ENCODE results near the gene SMIM31.

The SMIM31 gene

GRCh38 chr4:164815711-164816110, 61.8 kb downstream of the SMIM31 start:
- no peak overlapping the region for H3K9ac ChIP-seq (ENCODE audit: low read depth in 1 of 2, low read length in 2 of 2)

DNA sequence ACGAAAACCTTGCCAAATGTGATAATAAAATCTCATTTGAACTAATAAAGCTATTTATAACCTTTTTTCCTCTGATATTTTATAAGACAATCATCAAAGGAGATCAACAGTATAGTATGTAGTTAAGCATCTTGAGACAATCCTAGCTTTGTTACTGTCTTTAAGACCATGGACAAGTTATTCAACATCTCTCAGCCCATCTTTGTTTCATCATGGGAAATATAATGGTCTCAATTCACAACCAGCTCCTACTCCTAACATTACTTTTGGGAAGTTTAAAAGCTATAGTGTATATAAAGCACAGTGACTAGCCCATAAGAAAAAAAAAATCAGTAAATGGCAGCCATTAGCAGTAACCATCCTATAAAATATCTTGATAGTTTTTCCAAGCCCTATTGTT, 65.4 kb downstream of the SMIM31 start:
- Histone ChIP-seq H3K9ac (ENCODE audit: low read depth in 1 of 2, low read length in 2 of 2) (no peak overlapping the region), H3K27me3 (ENCODE audit: control insufficient read depth in 2 of 2, insufficient read depth in 2 of 2, low read length in 2 of 2) (no peaks in the 10 kb centered on the region), H3K4me1 (ENCODE audit: control insufficient read depth in 2 of 2, insufficient read depth in 2 of 2, low read length in 2 of 2) (no peaks in the 10 kb centered on the region), H3K36me3 (ENCODE audit: control insufficient read depth in 2 of 2, insufficient read depth in 2 of 2, low read length in 2 of 2) (no peaks in the 10 kb centered on the region), H3K9me3 (ENCODE audit: control insufficient read depth in 2 of 2, low read length in 2 of 2) (no peaks in the 10 kb centered on the region), H3K27ac (ENCODE audit: low read depth in 2 of 2, low read length in 2 of 2) (no peak overlapping the region), H3K4me3 (ENCODE audit: low read length in 2 of 2) (no peak overlapping the region)

More at GRCh38 chr4:164815711-164816110, 61.8 kb downstream of the SMIM31 start:
- H3K27ac ChIP-seq (ENCODE audit: low read depth in 2 of 2, low read length in 2 of 2), result no peak overlapping the region
- no peak overlapping the region for H3K4me3 ChIP-seq (ENCODE audit: low read length in 2 of 2)
- H3K9me3 ChIP-seq (ENCODE audit: control insufficient read depth in 2 of 2, low read length in 2 of 2), result no peaks in the 10 kb centered on the region
- no peaks in the 10 kb centered on the region for H3K4me1 ChIP-seq (ENCODE audit: control insufficient read depth in 2 of 2, insufficient read depth in 2 of 2, low read length in 2 of 2)
- H3K36me3 ChIP-seq (ENCODE audit: control insufficient read depth in 2 of 2, insufficient read depth in 2 of 2, low read length in 2 of 2), result no peaks in the 10 kb centered on the region
- no peaks in the 10 kb centered on the region for H3K27me3 ChIP-seq (ENCODE audit: control insufficient read depth in 2 of 2, insufficient read depth in 2 of 2, low read length in 2 of 2)

DNA sequence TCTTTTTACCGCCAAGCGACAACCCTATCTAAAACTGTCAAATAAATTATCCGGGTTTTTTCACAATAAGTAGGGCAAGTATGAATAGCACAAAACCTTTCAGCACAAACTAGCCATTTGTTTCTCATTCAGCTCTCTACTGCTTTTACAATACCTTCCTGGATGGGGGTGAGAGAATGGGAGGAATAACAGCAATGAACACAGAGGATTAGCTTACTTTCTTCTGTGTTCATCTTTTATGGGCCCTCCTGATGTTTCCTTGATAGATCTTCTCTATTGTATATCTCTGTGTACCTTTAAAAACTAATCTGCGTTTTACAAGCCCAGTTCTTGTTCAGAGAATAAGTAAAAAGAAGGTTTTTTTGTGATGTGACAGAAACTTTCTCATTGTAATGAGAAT, 67.8 kb downstream of the SMIM31 start:
- Histone ChIP-seq H3K9ac (ENCODE audit: low read depth in 1 of 2, low read length in 2 of 2) (no peak overlapping the region), H3K4me3 (ENCODE audit: low read length in 2 of 2) (no peak overlapping the region), H3K9me3 (ENCODE audit: control insufficient read depth in 2 of 2, low read length in 2 of 2) (no peaks in the 10 kb centered on the region), H3K27ac (ENCODE audit: low read depth in 2 of 2, low read length in 2 of 2) (no peak overlapping the region), H3K27me3 (ENCODE audit: control insufficient read depth in 2 of 2, insufficient read depth in 2 of 2, low read length in 2 of 2) (no peaks in the 10 kb centered on the region), H3K36me3 (ENCODE audit: control insufficient read depth in 2 of 2, insufficient read depth in 2 of 2, low read length in 2 of 2) (no peaks in the 10 kb centered on the region), H3K4me1 (ENCODE audit: control insufficient read depth in 2 of 2, insufficient read depth in 2 of 2, low read length in 2 of 2) (no peaks in the 10 kb centered on the region)

DNA sequence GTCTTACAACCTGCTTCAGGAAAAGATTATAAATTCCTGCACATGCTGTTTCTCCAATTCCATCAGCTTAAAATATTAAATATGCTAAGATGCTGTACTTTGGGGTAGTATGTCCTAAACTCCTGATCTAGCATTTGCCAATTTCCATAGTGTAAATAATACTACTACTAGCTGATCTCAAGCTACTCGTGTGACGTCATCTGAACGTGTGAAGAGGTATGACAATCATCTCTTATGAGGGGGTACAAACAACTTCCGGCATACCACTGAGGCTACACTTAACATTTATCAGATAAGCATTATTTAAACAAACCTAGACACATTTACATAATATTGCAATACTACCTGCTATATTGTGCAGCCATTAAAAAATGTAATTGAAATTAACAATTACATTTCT, 70.7 kb downstream of the SMIM31 start:
- Histone ChIP-seq H3K27ac (ENCODE audit: low read depth in 2 of 2, low read length in 2 of 2) (no peak overlapping the region), H3K9me3 (ENCODE audit: control insufficient read depth in 2 of 2, low read length in 2 of 2) (no peaks in the 10 kb centered on the region), H3K4me1 (ENCODE audit: control insufficient read depth in 2 of 2, insufficient read depth in 2 of 2, low read length in 2 of 2) (no peaks in the 10 kb centered on the region), H3K4me3 (ENCODE audit: low read length in 2 of 2) (no peak overlapping the region), H3K9ac (ENCODE audit: low read depth in 1 of 2, low read length in 2 of 2) (no peak overlapping the region), H3K27me3 (ENCODE audit: control insufficient read depth in 2 of 2, insufficient read depth in 2 of 2, low read length in 2 of 2) (no peaks in the 10 kb centered on the region), H3K36me3 (ENCODE audit: control insufficient read depth in 2 of 2, insufficient read depth in 2 of 2, low read length in 2 of 2) (no peaks in the 10 kb centered on the region)

DNA sequence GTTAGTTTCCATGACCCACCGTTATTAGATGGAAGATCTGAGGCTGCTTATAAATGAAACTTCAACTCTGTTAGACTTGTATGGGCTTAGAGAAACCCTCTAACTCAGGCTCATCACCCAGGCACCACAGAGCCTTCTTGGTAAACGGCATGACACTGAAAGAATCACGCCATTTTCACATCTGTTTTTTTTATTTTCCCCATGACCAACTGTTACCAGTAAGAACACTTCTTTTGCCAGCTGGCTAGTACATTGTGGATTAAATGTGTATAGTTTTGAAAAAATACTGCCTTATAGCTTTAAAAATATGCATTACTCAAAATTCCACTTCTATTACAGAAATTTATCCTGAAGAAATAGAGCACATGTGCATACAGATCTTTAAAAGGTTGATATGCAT, 75.0 kb downstream of the SMIM31 start:
- H3K27ac ChIP-seq (ENCODE audit: low read depth in 2 of 2, low read length in 2 of 2), result no peak overlapping the region

GRCh38 chr4:164846566-164846965, 92.6 kb downstream of the SMIM31 start:
- Histone ChIP-seq H3K27ac (ENCODE audit: low read depth in 2 of 2, low read length in 2 of 2) (no peak overlapping the region), H3K36me3 (ENCODE audit: control insufficient read depth in 2 of 2, insufficient read depth in 2 of 2, low read length in 2 of 2) (no peaks in the 10 kb centered on the region), H3K27me3 (ENCODE audit: control insufficient read depth in 2 of 2, insufficient read depth in 2 of 2, low read length in 2 of 2) (no peaks in the 10 kb centered on the region), H3K4me3 (ENCODE audit: low read length in 2 of 2) (no peak overlapping the region), H3K9ac (ENCODE audit: low read depth in 1 of 2, low read length in 2 of 2) (no peak overlapping the region), H3K9me3 (ENCODE audit: control insufficient read depth in 2 of 2, low read length in 2 of 2) (no peaks in the 10 kb centered on the region), H3K4me1 (ENCODE audit: control insufficient read depth in 2 of 2, insufficient read depth in 2 of 2, low read length in 2 of 2) (no peaks in the 10 kb centered on the region)

More for the DNA sequence above, 75.0 kb downstream of the SMIM31 start:
- Histone ChIP-seq H3K9ac (ENCODE audit: low read depth in 1 of 2, low read length in 2 of 2) (no peak overlapping the region), H3K9me3 (ENCODE audit: control insufficient read depth in 2 of 2, low read length in 2 of 2) (no peaks in the 10 kb centered on the region), H3K4me1 (ENCODE audit: control insufficient read depth in 2 of 2, insufficient read depth in 2 of 2, low read length in 2 of 2) (no peaks in the 10 kb centered on the region), H3K36me3 (ENCODE audit: control insufficient read depth in 2 of 2, insufficient read depth in 2 of 2, low read length in 2 of 2) (no peaks in the 10 kb centered on the region), H3K4me3 (ENCODE audit: low read length in 2 of 2) (no peak overlapping the region), H3K27me3 (ENCODE audit: control insufficient read depth in 2 of 2, insufficient read depth in 2 of 2, low read length in 2 of 2) (no peaks in the 10 kb centered on the region)

GRCh38 chr4:164847016-164847415, 93.1 kb downstream of the SMIM31 start:
- Histone ChIP-seq H3K9me3 (ENCODE audit: control insufficient read depth in 2 of 2, low read length in 2 of 2) (no peaks in the 10 kb centered on the region), H3K4me1 (ENCODE audit: control insufficient read depth in 2 of 2, insufficient read depth in 2 of 2, low read length in 2 of 2) (no peaks in the 10 kb centered on the region), H3K27ac (ENCODE audit: low read depth in 2 of 2, low read length in 2 of 2) (no peak overlapping the region), H3K9ac (ENCODE audit: low read depth in 1 of 2, low read length in 2 of 2) (no peak overlapping the region), H3K27me3 (ENCODE audit: control insufficient read depth in 2 of 2, insufficient read depth in 2 of 2, low read length in 2 of 2) (no peaks in the 10 kb centered on the region), H3K4me3 (ENCODE audit: low read length in 2 of 2) (no peak overlapping the region), H3K36me3 (ENCODE audit: control insufficient read depth in 2 of 2, insufficient read depth in 2 of 2, low read length in 2 of 2) (no peaks in the 10 kb centered on the region)

GRCh38 chr4:164847967-164848649, 94.2 kb downstream of the SMIM31 start:
- no peaks in the 10 kb centered on the region for H3K36me3 ChIP-seq (ENCODE audit: control insufficient read depth in 2 of 2, insufficient read depth in 2 of 2, low read length in 2 of 2)
- H3K9ac ChIP-seq (ENCODE audit: low read depth in 1 of 2, low read length in 2 of 2), result no peak overlapping the region
- no peak overlapping the region for H3K4me3 ChIP-seq (ENCODE audit: low read length in 2 of 2)
- H3K9me3 ChIP-seq (ENCODE audit: control insufficient read depth in 2 of 2, low read length in 2 of 2), result no peaks in the 10 kb centered on the region
- H3K4me1 ChIP-seq (ENCODE audit: control insufficient read depth in 2 of 2, insufficient read depth in 2 of 2, low read length in 2 of 2), result no peaks in the 10 kb centered on the region
- H3K27ac ChIP-seq (ENCODE audit: low read depth in 2 of 2, low read length in 2 of 2), result no peak overlapping the region
- H3K27me3 ChIP-seq (ENCODE audit: control insufficient read depth in 2 of 2, insufficient read depth in 2 of 2, low read length in 2 of 2), result no peaks in the 10 kb centered on the region

All from mucosa of rectum (tissue), 2 donors.